ENCODE measurements around the gene CEP20. TPM values are rescaled to one million over a fixed set of nuclear protein-coding genes. Genes with fewer than 3 reads are reported as not detected.
"Not testable (repeated sequence)": the region's sequence is repeated elsewhere in the genome, so short reads cannot be mapped to it uniquely, and the experiment has no call there.

The CEP20 gene, protein sequence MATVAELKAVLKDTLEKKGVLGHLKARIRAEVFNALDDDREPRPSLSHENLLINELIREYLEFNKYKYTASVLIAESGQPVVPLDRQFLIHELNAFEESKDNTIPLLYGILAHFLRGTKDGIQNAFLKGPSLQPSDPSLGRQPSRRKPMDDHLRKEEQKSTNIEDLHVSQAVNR
- 94.3 TPM for total RNA-seq (2021; ENCODE audit: unreplicated experiment)
- polyA plus RNA-seq (2012; ENCODE audit: insufficient read length) = 45.4 TPM
- percentile 96 among the genes with signal in this experiment for Bru-seq, nascent RNA
- BruChase-seq, experiment 1, labeled RNA remaining after a 2-hour chase = percentile 96 among the genes with signal in this experiment
- percentile 97 among the genes with signal in this experiment for BruChase-seq, experiment 2, labeled RNA remaining after a 6-hour chase
- long read RNA-seq, transcript FOPNL-201 (5 exons, 2,275 nt) = major isoform, 264 of 340 reads
- long read RNA-seq, transcript FOPNL-203 (4 exons, 851 nt) = minor isoform, 13 of 340 reads
- long read RNA-seq, transcript FOPNL-207 (4 exons, 530 nt) = minor isoform, 12 of 340 reads
- long read RNA-seq, transcript FOPNL-208 (4 exons, 565 nt) = minor isoform, 6 of 340 reads
- long read RNA-seq, partial matches to known transcripts = 8 of 340 reads
- long read RNA-seq, other reads (novel, unspliced or antisense) = 34 of 340 reads

DNA sequence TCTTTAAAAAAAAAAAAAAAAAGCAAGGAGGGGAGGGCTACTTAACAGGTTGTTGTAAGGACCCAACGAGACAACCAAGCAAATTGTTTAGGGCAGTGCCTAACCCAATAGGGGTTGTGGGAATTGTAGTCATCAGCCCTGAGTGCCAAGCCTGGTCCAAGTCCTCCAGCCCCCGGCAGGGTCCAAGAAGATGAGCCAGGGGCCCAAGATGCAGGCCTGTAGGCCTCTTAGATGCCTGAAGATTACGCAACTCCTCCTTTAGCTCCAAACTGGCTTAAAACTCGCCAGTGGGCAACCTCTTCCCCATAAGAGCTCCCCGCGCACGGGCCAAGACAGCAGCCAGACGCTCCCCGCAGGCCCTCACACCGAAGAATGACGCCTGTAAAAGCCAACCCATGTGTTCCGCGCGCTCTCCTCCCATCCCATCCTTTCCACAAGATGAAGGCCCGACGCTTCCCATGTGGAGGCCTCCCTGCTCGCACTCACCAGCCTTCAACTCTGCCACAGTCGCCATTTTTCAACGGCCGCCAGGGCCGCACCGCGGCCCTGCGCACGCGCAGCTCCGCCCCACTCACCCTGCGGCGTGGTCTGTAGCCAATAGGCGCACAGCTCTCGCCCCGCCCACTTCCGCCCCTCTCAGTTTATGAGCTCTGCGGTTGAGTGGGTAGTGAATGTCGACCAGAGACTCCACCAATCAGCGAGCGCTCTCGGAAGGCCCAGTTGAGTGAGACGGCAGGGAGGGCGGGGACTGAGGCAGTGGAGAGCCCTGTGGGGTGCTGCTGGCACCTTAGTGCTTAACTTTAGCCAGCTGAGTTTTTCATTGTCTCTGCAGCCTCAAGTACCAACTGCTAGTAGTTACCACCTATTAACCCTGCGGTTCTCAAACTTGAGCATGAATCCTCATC, at the start of gene CEP20:
Gene CEP20, minus strand, starts transcription at position 532 of the 905 bp plus-strand sequence. Its CDS starts 18 bp downstream, at position 514.
- intact Hi-C loops (cut with micrococcal nuclease; ENCODE audit: unreplicated experiment) = no loop called here

DNA sequence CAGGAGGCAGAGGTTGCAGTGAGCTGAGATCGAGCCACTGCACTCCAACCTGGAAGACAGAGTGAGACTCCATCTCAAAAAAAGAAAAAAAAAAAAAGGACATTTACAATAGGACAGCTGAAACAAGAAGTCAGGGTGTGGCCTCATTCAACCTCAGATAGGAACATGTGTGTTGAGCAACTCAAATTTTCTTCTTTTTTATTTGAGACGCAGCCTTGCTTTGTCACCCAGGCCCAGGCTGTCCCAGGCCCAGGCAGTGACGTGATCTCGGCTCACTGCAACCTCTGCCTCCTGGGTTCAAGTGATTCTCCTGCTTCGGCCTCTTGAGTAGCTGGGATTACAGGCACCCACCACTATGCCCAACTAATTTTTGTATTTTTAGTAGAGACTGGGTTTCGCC, 48.4 kb upstream of the CEP20 start:
- H3K36me3 ChIP-seq (ENCODE audit: control insufficient read depth, insufficient read depth, low read length); H3K4me3 ChIP-seq (ENCODE audit: low read depth in 2 of 2, low read length in 2 of 2); H3K9me3 ChIP-seq (ENCODE audit: control insufficient read depth, insufficient read depth, low read depth, low read length); ATAC-seq; in situ Hi-C loops (cut with HindIII; ENCODE audit: low pct_unique_long_range_greater_than_20kb, low sequenced_read_pairs); CTCF ChIA-PET; intact Hi-C loops (cut with micrococcal nuclease; ENCODE audit: unreplicated experiment); H3K27me3 ChIP-seq (ENCODE audit: control insufficient read depth, insufficient read depth, low read length); H3K27ac ChIP-seq (ENCODE audit: low read length); BruUV-seq (replicated peaks); H3K4me1 ChIP-seq (ENCODE audit: control insufficient read depth, insufficient read depth, low read length); DNase-seq (ENCODE audit: low read depth, low spot score): not testable (repeated sequence)
- POLR2A ChIA-PET = interaction anchor here (0.6 kb wide), 1 partner anchor 54 kb away, joined by 5 read pairs; no protein-coding TSS in a partner anchor

More for the DNA sequence above, at the start of gene CEP20:
- TF ChIP-seq, protein P1, sequence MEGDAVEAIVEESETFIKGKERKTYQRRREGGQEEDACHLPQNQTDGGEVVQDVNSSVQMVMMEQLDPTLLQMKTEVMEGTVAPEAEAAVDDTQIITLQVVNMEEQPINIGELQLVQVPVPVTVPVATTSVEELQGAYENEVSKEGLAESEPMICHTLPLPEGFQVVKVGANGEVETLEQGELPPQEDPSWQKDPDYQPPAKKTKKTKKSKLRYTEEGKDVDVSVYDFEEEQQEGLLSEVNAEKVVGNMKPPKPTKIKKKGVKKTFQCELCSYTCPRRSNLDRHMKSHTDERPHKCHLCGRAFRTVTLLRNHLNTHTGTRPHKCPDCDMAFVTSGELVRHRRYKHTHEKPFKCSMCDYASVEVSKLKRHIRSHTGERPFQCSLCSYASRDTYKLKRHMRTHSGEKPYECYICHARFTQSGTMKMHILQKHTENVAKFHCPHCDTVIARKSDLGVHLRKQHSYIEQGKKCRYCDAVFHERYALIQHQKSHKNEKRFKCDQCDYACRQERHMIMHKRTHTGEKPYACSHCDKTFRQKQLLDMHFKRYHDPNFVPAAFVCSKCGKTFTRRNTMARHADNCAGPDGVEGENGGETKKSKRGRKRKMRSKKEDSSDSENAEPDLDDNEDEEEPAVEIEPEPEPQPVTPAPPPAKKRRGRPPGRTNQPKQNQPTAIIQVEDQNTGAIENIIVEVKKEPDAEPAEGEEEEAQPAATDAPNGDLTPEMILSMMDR (IDR thresholded peaks at IDR 0.05) = no peak
- peak; percentile 92 for TF ChIP-seq POLR2AphosphoS5 (IDR thresholded peaks at IDR 0.05; ENCODE audit: low read depth, low read length)
- 0 out of 2 replicates have a peak, but pooled peaks have one; percentile 29 for TF ChIP-seq TCF7L2 (IDR thresholded peaks at IDR 0.05; ENCODE audit: low read depth, low read length)
- TF ChIP-seq, protein P2, sequence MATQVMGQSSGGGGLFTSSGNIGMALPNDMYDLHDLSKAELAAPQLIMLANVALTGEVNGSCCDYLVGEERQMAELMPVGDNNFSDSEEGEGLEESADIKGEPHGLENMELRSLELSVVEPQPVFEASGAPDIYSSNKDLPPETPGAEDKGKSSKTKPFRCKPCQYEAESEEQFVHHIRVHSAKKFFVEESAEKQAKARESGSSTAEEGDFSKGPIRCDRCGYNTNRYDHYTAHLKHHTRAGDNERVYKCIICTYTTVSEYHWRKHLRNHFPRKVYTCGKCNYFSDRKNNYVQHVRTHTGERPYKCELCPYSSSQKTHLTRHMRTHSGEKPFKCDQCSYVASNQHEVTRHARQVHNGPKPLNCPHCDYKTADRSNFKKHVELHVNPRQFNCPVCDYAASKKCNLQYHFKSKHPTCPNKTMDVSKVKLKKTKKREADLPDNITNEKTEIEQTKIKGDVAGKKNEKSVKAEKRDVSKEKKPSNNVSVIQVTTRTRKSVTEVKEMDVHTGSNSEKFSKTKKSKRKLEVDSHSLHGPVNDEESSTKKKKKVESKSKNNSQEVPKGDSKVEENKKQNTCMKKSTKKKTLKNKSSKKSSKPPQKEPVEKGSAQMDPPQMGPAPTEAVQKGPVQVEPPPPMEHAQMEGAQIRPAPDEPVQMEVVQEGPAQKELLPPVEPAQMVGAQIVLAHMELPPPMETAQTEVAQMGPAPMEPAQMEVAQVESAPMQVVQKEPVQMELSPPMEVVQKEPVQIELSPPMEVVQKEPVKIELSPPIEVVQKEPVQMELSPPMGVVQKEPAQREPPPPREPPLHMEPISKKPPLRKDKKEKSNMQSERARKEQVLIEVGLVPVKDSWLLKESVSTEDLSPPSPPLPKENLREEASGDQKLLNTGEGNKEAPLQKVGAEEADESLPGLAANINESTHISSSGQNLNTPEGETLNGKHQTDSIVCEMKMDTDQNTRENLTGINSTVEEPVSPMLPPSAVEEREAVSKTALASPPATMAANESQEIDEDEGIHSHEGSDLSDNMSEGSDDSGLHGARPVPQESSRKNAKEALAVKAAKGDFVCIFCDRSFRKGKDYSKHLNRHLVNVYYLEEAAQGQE (IDR thresholded peaks at IDR 0.05; ENCODE audit: insufficient read depth in 1 of 2, low read depth in 2 of 2, low read length in 1 of 2) = 0 out of 4 replicates have a peak, but pooled peaks of 1 of the 2 experiments have one; percentile 42
- TF ChIP-seq SIN3A (IDR thresholded peaks at IDR 0.05; ENCODE audit: borderline replicate concordance, insufficient read depth, low read depth, low read length) = no peak
- peak within 1 kb of the TSS; percentile 69 to 71 for H3K4me3 ChIP-seq (ENCODE audit: low read depth in 2 of 2, low read length in 2 of 2)
- H3K36me3 ChIP-seq (ENCODE audit: control insufficient read depth, insufficient read depth, low read length) = peaks cover 6% of the 10 kb centered on the region
- POLR2A ChIA-PET = interaction anchor here (0.6 to 1.2 kb wide), 8 partner anchors 13 to 80 kb away, joined by 3 to 10 read pairs (median 6); no protein-coding TSS in a partner anchor
- peak within 1 kb of the TSS; percentile 99 for H3K27ac ChIP-seq (ENCODE audit: low read length)
- TSS peak; percentile 93 for BruUV-seq (replicated peaks)
- CTCF ChIA-PET = interaction anchor here (0.5 to 0.8 kb wide), 4 partner anchors 13 to 43 kb away, joined by 3 to 5 read pairs (median 4); no protein-coding TSS in a partner anchor
- no peaks in the 10 kb centered on the region for H3K27me3 ChIP-seq (ENCODE audit: control insufficient read depth, insufficient read depth, low read length)
- H3K4me1 ChIP-seq (ENCODE audit: control insufficient read depth, insufficient read depth, low read length) = peaks cover 30% of the 10 kb centered on the region
- DNase-seq (ENCODE audit: low read depth, low spot score) (peak; percentile 97), ATAC-seq (peak; percentile 99)
- H3K9me3 ChIP-seq (ENCODE audit: control insufficient read depth, insufficient read depth, low read depth, low read length) = no peaks in the 10 kb centered on the region
- in situ Hi-C loops (cut with HindIII; ENCODE audit: low pct_unique_long_range_greater_than_20kb, low sequenced_read_pairs) = no loop called here
